GM23338 (cell line): Measurements from ENCODE around the gene DOCK4. TPM values are rescaled to one million over a fixed set of nuclear protein-coding genes. Genes with fewer than 3 reads are reported as not detected.

Experiments
- ATAC-seq: fragments of 200-7000 bp; cut with Tn5 transposase; 3 replicates; pipeline ENCODE4 v1.9.1; 2020
- DNase-seq: peaks from one replicate; pipeline ENCODE4 v3.0.0-alpha.2; 2015; ENCODE audit warnings: low spot score
- H2AFZ ChIP-seq: fragments of 200-600 bp; sonication (generic); 2 replicates; pipeline ENCODE4 v1.8.0; 2016; ENCODE audit warnings: antibody characterized with exemption, mild to moderate bottlenecking, moderate library complexity
- H3F3A ChIP-seq: fragments of 200-600 bp; sonication (generic); replicated peaks from 2 replicates; pipeline ENCODE4 v1.8.0; 2017; ENCODE audit warnings: antibody characterized with exemption, mixed run types, low read depth
- H3K27ac ChIP-seq: fragments of 200-600 bp; sonication (generic); 2 replicates; pipeline ENCODE4 v1.6.1; 2016; ENCODE audit warnings: low read depth
- H3K27me3 ChIP-seq: fragments of 200-600 bp; sonication (generic); 2 replicates; pipeline ENCODE4 v1.8.0; 2016; ENCODE audit warnings: mild to moderate bottlenecking, mixed run types, moderate library complexity; ENCODE audit not compliant: insufficient read depth
- H3K36me3 ChIP-seq: fragments of 200-600 bp; sonication (generic); 2 replicates; pipeline ENCODE4 v1.8.0; 2016; ENCODE audit warnings: mild to moderate bottlenecking; ENCODE audit not compliant: insufficient read depth
- H3K4me1 ChIP-seq: fragments of 200-600 bp; sonication (generic); 2 replicates; pipeline ENCODE4 v1.8.0; 2016; ENCODE audit warnings: mild to moderate bottlenecking, moderate library complexity; ENCODE audit not compliant: insufficient read depth
- H3K4me2 ChIP-seq: fragments of 200-600 bp; sonication (generic); 2 replicates; pipeline ENCODE4 v1.7.1; 2017; ENCODE audit warnings: mixed run types
- H3K4me3 ChIP-seq: fragments of 200-600 bp; sonication (generic); 2 replicates; pipeline ENCODE4 v1.6.1; 2016; ENCODE audit warnings: mixed run types
- H3K79me2 ChIP-seq: fragments of 200-600 bp; sonication (generic); replicated peaks from 2 replicates; pipeline ENCODE4 v1.8.0; 2017; ENCODE audit warnings: mild to moderate bottlenecking; ENCODE audit not compliant: insufficient read depth
- H3K9me2 ChIP-seq: fragments of 200-600 bp; sonication (generic); 2 replicates; pipeline ENCODE4 v1.8.0; 2017; ENCODE audit not compliant: insufficient read depth
- H4K20me1 ChIP-seq: fragments of 200-600 bp; sonication (generic); replicated peaks from 2 replicates; pipeline ENCODE4 v1.8.0; 2017; ENCODE audit warnings: mild to moderate bottlenecking; ENCODE audit not compliant: insufficient read depth
- H3K27ac Mint-ChIP-seq: 2 replicates; pipeline ENCODE4 v1.8.0; 2020; ENCODE audit warnings: inconsistent platforms, mild to moderate bottlenecking, moderate library complexity, mixed read lengths
- H3K27me3 Mint-ChIP-seq: 3 replicates; pipeline ENCODE4 v1.8.0; 2022; ENCODE audit warnings: low read depth, mild to moderate bottlenecking, moderate library complexity, mixed read lengths, inconsistent platforms; ENCODE audit not compliant: insufficient read depth, poor library complexity
- H3K36me3 Mint-ChIP-seq: 3 replicates; pipeline ENCODE4 v1.8.0; 2021; ENCODE audit warnings: low read depth, mild to moderate bottlenecking, inconsistent platforms, moderate library complexity, mixed read lengths
- H3K4me1 Mint-ChIP-seq: 3 replicates; pipeline ENCODE4 v1.8.0; 2020; ENCODE audit warnings: mild to moderate bottlenecking, inconsistent platforms, mixed read lengths
- H3K4me3 Mint-ChIP-seq: 3 replicates; pipeline ENCODE4 v1.8.0; 2021; ENCODE audit warnings: moderate library complexity, mild to moderate bottlenecking, inconsistent platforms, mixed read lengths
- H3K9me3 Mint-ChIP-seq: 3 replicates; pipeline ENCODE4 v1.8.0; 2020; ENCODE audit warnings: moderate library complexity, mild to moderate bottlenecking, inconsistent platforms, mixed read lengths
- CREB1 ChIP-seq: fragments of 250-450 bp; sonication (Bioruptor Pico); IDR thresholded peaks from 2 replicates; pipeline ENCODE4 v1.5.0; 2020; ENCODE audit warnings: low read depth, mild to moderate bottlenecking, moderate library complexity
- ETS1 ChIP-seq: IDR thresholded peaks from 2 replicates; pipeline ENCODE4 v1.6.1; 2016; ENCODE audit warnings: antibody characterized with exemption
- EZH2phosphoT487 ChIP-seq: fragments of 200-600 bp; sonication (generic); IDR thresholded peaks from one replicate; pipeline ENCODE4 v1.8.1; 2018; ENCODE audit warnings: antibody characterized with exemption; ENCODE audit not compliant: unreplicated experiment
- JUNB ChIP-seq: IDR thresholded peaks from one replicate; pipeline ENCODE4 v1.6.1; 2016; ENCODE audit warnings: antibody characterized with exemption; ENCODE audit not compliant: unreplicated experiment
- REST ChIP-seq: IDR thresholded peaks from one replicate; pipeline ENCODE4 v1.6.1; 2018; ENCODE audit warnings: antibody characterized with exemption; ENCODE audit not compliant: unreplicated experiment
- STAT1 ChIP-seq: IDR thresholded peaks from one replicate; pipeline ENCODE4 v1.6.1; 2016; ENCODE audit warnings: antibody characterized with exemption; ENCODE audit not compliant: unreplicated experiment
- ZNF114 ChIP-seq: fragments of 250-450 bp; sonication (Bioruptor Pico); IDR thresholded peaks from 2 replicates; pipeline ENCODE4 v1.5.0; 2020; ENCODE audit warnings: mild to moderate bottlenecking, moderate library complexity
- ZNF331 ChIP-seq: fragments of 250-450 bp; sonication (Bioruptor Pico); IDR thresholded peaks from 2 replicates; pipeline ENCODE4 v1.5.0; 2020; ENCODE audit warnings: low read depth, mild to moderate bottlenecking, moderate library complexity
- ZNF462 ChIP-seq: fragments of 250-450 bp; sonication (Bioruptor Pico); IDR thresholded peaks from 2 replicates; pipeline ENCODE4 v1.5.0; 2020; ENCODE audit warnings: mild to moderate bottlenecking, moderate library complexity
- polyA plus RNA-seq: library from polyadenylated mRNA; unstranded; fragments of >200 nt; fragmentation: Nextera tagmentation; extraction: Ambion mirVana; gene quantifications from 2 replicates; pipeline ENCODE4 v1.2.1, GENCODE V29; 2016
- total RNA-seq: library from RNA; depleted of rRNA; stranded (reverse); fragments of >200 nt; shearing (Covaris generic); gene quantifications from 2 replicates; pipeline ENCODE4 v1.2.3, GENCODE V29; 2014

DOCK4 gene
- total and polyA plus RNA-seq, 2 experiments from 2014 or later, result 6.3 to 33.8 TPM

GRCh38 chr7:111787741-111788140 is 418.5 kb downstream of the DOCK4 start:
- Histone ChIP-seq H3K4me1 (peaks cover 23% of the 10 kb centered on the region), H3K9me2 (no peaks in the 10 kb centered on the region; the same call in 1 of the 2 replicates), H2AFZ (no peak overlapping the region), H4K20me1 (no peaks in the 10 kb centered on the region), H3K27me3 (no peaks in the 10 kb centered on the region), H3K27ac (no peak overlapping the region), H3K79me2 (no peaks in the 10 kb centered on the region), H3K4me3 (no peak overlapping the region), H3K4me2 (no peak overlapping the region), H3F3A (no peaks in the 10 kb centered on the region), H3K36me3 (no peaks in the 10 kb centered on the region)
- TF ChIP-seq CREB1 (CRISPR knock-in tag) (no peak), EZH2phosphoT487 (no peak)
- Mint-ChIP-seq H3K27me3 (peaks cover 1% of the 10 kb centered on the region), H3K9me3 (no peaks in the 10 kb centered on the region), H3K27ac (no peak overlapping the region), H3K4me3 (no peak overlapping the region), H3K4me1 (peaks cover 37% of the 10 kb centered on the region), H3K36me3 (peaks cover 5% of the 10 kb centered on the region; the same call in 2 of the 3 replicates)
- DNase-seq (no peak), ATAC-seq (no peak)

- H3K27me3 Mint-ChIP-seq, result peaks cover 1% of the 10 kb centered on the region
- no peak overlapping the region for H3K27ac Mint-ChIP-seq
- Histone ChIP-seq H3K27ac (no peak overlapping the region), H3K79me2 (no peaks in the 10 kb centered on the region), H3K27me3 (no peaks in the 10 kb centered on the region), H3K36me3 (no peaks in the 10 kb centered on the region), H4K20me1 (no peaks in the 10 kb centered on the region), H3K4me2 (no peak overlapping the region), H3K9me2 (no peaks in the 10 kb centered on the region; the same call in 1 of the 2 replicates), H3K4me3 (no peak overlapping the region), H3K4me1 (peaks cover 23% of the 10 kb centered on the region), H2AFZ (no peak overlapping the region), H3F3A (no peaks in the 10 kb centered on the region)
- H3K36me3 Mint-ChIP-seq, result peaks cover 4% of the 10 kb centered on the region; the same call in 2 of the 3 replicates
- H3K9me3 Mint-ChIP-seq, result no peaks in the 10 kb centered on the region
- peaks cover 38% of the 10 kb centered on the region for H3K4me1 Mint-ChIP-seq
- H3K4me3 Mint-ChIP-seq, result no peak overlapping the region
- no peak for DNase-seq
- ATAC-seq, result no peak
- no peak for TF ChIP-seq STAT1
- TF ChIP-seq JUNB, result no peak
- TF ChIP-seq ZNF114 (CRISPR knock-in tag), result no peak
- TF ChIP-seq ETS1, result no peak
- TF ChIP-seq ZNF331 (CRISPR knock-in tag), result no peak
- TF ChIP-seq REST, result no peak
- no peak for TF ChIP-seq ZNF462 (CRISPR knock-in tag)
- no peak for TF ChIP-seq CREB1 (CRISPR knock-in tag)
Measured at GRCh38 chr7:111787099-111787498, 419.1 kb downstream of the DOCK4 start.
